PC-3 (cell line): Measurements from ENCODE around the gene DNASE1L2.

Experiments
- EZH2 ChIP-seq: fragments of 300-600 bp; sonication (generic); IDR thresholded peaks from one replicate; pipeline ENCODE4 v1.6.1; 2017; ENCODE audit warnings: antibody characterized with exemption, mild to moderate bottlenecking, low read length; ENCODE audit not compliant: unreplicated experiment
- TF ChIP-seq, protein P1 (sequence below): fragments of 300-600 bp; sonication (generic); conservative IDR thresholded peaks from 2 replicates; pipeline ENCODE4 v1.5.1; 2017; ENCODE audit warnings: antibody characterized with exemption, low read depth, mild to moderate bottlenecking, low read length

DNA sequence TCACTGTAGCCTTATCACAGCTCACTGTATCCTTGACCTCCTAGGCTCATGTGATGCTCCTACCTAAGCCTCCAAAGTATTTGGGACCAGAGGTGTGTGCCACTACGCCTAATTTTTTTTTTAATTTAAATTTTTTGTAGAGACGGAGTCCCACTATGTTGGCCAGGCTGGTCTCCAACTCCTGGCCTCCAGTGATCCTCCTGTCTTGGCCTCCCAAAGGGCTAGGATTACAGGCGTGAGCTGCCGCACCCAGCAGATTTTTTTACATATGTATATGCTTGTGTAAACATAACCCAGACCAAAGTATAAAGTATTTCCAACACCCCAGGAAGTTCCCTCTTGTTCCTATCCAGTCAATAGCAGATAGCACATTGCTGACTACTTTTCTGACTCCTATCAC, 19.9 kb upstream of the DNASE1L2 start:
- TF ChIP-seq, protein P1, sequence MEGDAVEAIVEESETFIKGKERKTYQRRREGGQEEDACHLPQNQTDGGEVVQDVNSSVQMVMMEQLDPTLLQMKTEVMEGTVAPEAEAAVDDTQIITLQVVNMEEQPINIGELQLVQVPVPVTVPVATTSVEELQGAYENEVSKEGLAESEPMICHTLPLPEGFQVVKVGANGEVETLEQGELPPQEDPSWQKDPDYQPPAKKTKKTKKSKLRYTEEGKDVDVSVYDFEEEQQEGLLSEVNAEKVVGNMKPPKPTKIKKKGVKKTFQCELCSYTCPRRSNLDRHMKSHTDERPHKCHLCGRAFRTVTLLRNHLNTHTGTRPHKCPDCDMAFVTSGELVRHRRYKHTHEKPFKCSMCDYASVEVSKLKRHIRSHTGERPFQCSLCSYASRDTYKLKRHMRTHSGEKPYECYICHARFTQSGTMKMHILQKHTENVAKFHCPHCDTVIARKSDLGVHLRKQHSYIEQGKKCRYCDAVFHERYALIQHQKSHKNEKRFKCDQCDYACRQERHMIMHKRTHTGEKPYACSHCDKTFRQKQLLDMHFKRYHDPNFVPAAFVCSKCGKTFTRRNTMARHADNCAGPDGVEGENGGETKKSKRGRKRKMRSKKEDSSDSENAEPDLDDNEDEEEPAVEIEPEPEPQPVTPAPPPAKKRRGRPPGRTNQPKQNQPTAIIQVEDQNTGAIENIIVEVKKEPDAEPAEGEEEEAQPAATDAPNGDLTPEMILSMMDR, result no peak
- TF ChIP-seq EZH2, result no peak
